DND-41 (cell line): Measurements from ENCODE around the gene TUBA1C.

Source experiments
- ATAC-seq: fragments of 200-7000 bp; cut with Tn5 transposase; 3 replicates; pipeline ENCODE4 v1.9.1; 2021; ENCODE audit warnings: low read depth; ENCODE audit not compliant: insufficient read depth
- DNase-seq: peaks from one replicate; pipeline ENCODE4 v3.0.0-alpha.2; 2020
- H2AFZ ChIP-seq: 2 replicates; pipeline ENCODE4 v1.6.0; 2012; ENCODE audit warnings: low read depth, low read length
- H3K27ac ChIP-seq: 2 replicates; pipeline ENCODE4 v1.5.1; 2012; ENCODE audit warnings: low read length, inconsistent platforms
- H3K27me3 ChIP-seq: fragments of 200-600 bp; sonication (generic); 2 replicates; pipeline ENCODE4 v1.6.0; 2012; ENCODE audit warnings: low read length, mild to moderate bottlenecking, inconsistent platforms; ENCODE audit not compliant: insufficient read depth, poor library complexity
- H3K36me3 ChIP-seq: 2 replicates; pipeline ENCODE4 v1.5.1; 2012; ENCODE audit warnings: low read length, inconsistent platforms; ENCODE audit not compliant: insufficient read depth
- H3K4me1 ChIP-seq: 2 replicates; pipeline ENCODE4 v1.5.1; 2012; ENCODE audit warnings: mild to moderate bottlenecking, low read length; ENCODE audit not compliant: insufficient read depth
- H3K4me2 ChIP-seq: 2 replicates; pipeline ENCODE4 v1.6.0; 2012; ENCODE audit warnings: mild to moderate bottlenecking, moderate library complexity, low read length, inconsistent platforms; ENCODE audit not compliant: insufficient read depth
- H3K4me3 ChIP-seq, 2 experiments: fragments of 200-600 bp in 1 of 2; shearing (Covaris generic) in 1 of 2; 2 replicates each; pipeline ENCODE4 v1.5.1; 2012 to 2016; ENCODE audit warnings: inconsistent platforms in 2 of 2, low read length in 2 of 2, mild to moderate bottlenecking in 2 of 2, low read depth in 1 of 2, moderate library complexity in 1 of 2
- H3K79me2 ChIP-seq: 2 replicates; pipeline ENCODE4 v1.6.0; 2012; ENCODE audit warnings: low read length, inconsistent platforms; ENCODE audit not compliant: insufficient read depth
- H3K9ac ChIP-seq: 2 replicates; pipeline ENCODE4 v1.6.0; 2012; ENCODE audit warnings: low read depth, mild to moderate bottlenecking, inconsistent platforms, low read length, moderate library complexity
- H3K9me3 ChIP-seq: 2 replicates; pipeline ENCODE4 v1.5.1; 2012; ENCODE audit warnings: low read length, moderate library complexity, mild to moderate bottlenecking, inconsistent platforms; ENCODE audit not compliant: insufficient read depth, severe bottlenecking
- H4K20me1 ChIP-seq: 2 replicates; pipeline ENCODE4 v1.6.0; 2012; ENCODE audit warnings: low read length; ENCODE audit not compliant: insufficient read depth
- EZH2 ChIP-seq: IDR thresholded peaks from 3 replicates; pipeline ENCODE4 v1.6.1; 2012; ENCODE audit warnings: borderline replicate concordance, low read depth, mild to moderate bottlenecking, moderate library complexity, low read length, inconsistent platforms; ENCODE audit not compliant: severe bottlenecking
- TF ChIP-seq, protein P1 (sequence below): IDR thresholded peaks from 2 replicates; pipeline ENCODE4 v1.5.1; 2012; ENCODE audit warnings: borderline replicate concordance, low read length, moderate library complexity, mild to moderate bottlenecking; ENCODE audit not compliant: poor library complexity, severe bottlenecking; ENCODE audit errors: extremely low read depth

The TUBA1C gene

DNA sequence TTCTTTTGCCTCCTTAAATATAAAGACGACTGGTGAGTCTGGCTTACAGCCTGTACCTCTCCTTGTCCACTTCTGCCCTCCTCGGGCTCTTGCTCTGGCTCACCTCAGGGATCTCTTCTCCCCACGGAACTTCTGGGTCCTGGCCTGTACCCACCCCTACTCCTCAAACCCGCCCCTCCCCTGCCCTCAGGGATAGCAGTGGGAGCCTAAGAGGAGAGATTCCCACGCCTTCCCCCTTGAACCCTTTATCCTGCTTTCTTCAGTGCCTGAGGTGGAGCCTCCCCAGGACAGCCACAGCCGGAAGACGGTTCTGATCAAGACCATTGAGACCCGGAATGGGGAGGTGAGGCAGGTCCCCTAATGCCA is 32.8 kb downstream of the TUBA1C start:
- Histone ChIP-seq H3K27ac (no peak overlapping the region), H2AFZ (no peak overlapping the region), H3K36me3 (no peaks in the 10 kb centered on the region), H3K9ac (no peak overlapping the region), H3K4me3 (no peak overlapping the region), H3K27me3 (peaks cover 4% of the 10 kb centered on the region), H3K4me1 (peaks cover 6% of the 10 kb centered on the region), H3K9me3 (no peaks in the 10 kb centered on the region), H4K20me1 (no peaks in the 10 kb centered on the region; the same call in 1 of the 2 replicates), H3K79me2 (no peaks in the 10 kb centered on the region), H3K4me2 (no peak overlapping the region)
- DNase-seq (no peak), ATAC-seq (no peak)
- TF ChIP-seq, protein P1, sequence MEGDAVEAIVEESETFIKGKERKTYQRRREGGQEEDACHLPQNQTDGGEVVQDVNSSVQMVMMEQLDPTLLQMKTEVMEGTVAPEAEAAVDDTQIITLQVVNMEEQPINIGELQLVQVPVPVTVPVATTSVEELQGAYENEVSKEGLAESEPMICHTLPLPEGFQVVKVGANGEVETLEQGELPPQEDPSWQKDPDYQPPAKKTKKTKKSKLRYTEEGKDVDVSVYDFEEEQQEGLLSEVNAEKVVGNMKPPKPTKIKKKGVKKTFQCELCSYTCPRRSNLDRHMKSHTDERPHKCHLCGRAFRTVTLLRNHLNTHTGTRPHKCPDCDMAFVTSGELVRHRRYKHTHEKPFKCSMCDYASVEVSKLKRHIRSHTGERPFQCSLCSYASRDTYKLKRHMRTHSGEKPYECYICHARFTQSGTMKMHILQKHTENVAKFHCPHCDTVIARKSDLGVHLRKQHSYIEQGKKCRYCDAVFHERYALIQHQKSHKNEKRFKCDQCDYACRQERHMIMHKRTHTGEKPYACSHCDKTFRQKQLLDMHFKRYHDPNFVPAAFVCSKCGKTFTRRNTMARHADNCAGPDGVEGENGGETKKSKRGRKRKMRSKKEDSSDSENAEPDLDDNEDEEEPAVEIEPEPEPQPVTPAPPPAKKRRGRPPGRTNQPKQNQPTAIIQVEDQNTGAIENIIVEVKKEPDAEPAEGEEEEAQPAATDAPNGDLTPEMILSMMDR, result no peak
- no peak for TF ChIP-seq EZH2

DNA sequence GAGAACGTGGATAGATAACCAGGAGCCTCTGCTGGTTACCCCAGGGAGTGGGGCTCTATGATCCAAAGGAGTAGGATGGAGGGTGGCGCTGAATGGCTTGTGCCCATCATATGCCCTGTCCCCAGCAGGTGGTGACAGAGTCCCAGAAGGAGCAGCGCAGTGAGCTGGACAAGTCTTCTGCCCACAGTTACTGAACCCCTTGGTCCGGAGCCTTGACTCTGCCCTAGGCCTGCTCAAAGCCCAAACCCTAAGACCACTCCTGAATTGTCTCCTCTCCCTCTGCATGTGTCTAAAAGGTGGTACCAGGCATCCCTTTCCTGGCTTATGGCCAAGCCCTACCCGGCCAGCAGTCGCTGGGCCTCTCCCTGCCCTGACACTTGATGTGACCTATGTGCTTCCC is 33.3 kb downstream of the TUBA1C start:
- no peak overlapping the region for H3K27ac ChIP-seq
- H3K27me3 ChIP-seq, result peaks cover 4% of the 10 kb centered on the region
- H3K4me2 ChIP-seq, result no peak overlapping the region
- no peak overlapping the region for H3K9ac ChIP-seq
- no peaks in the 10 kb centered on the region for H3K9me3 ChIP-seq
- TF ChIP-seq, protein P1, result peak; percentile 47
- TF ChIP-seq EZH2, result no peak
- H3K36me3 ChIP-seq, result no peaks in the 10 kb centered on the region
- no peak overlapping the region for H3K4me3 ChIP-seq
- no peaks in the 10 kb centered on the region for H3K79me2 ChIP-seq
- H2AFZ ChIP-seq, result no peak overlapping the region
- ATAC-seq, result peak; percentile 38; the same call in 1 of the 3 replicates
- no peaks in the 10 kb centered on the region; the same call in 1 of the 2 replicates for H4K20me1 ChIP-seq
- peaks cover 6% of the 10 kb centered on the region for H3K4me1 ChIP-seq
- DNase-seq, result no peak

DNA sequence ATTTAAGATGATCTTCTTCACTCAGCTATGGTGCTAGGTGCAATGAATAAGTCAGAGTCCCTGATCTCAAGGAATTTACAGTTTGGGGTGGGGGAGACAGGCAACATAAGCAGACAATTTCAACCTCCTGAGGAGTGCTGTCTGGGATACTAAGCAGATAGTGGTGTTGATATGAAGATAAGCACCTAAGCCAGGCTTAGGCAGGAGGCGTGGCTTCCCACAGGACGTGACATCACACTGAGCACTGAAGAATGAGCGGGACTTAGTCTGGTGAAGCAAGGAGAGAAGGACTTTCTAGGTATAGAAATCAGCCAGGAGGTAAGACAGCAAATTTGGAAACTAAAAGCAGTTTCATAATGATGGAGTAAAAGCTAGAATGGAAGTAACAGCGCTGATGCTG is 36.9 kb downstream of the TUBA1C start:
- H3K27ac ChIP-seq, result no peak overlapping the region
- TF ChIP-seq, protein P1, result no peak
- no peak for TF ChIP-seq EZH2
- ATAC-seq (peak; percentile 89), DNase-seq (peak; percentile 59)
- no peaks in the 10 kb centered on the region for H3K36me3 ChIP-seq
- no peaks in the 10 kb centered on the region for H3K9me3 ChIP-seq
- H3K79me2 ChIP-seq, result no peaks in the 10 kb centered on the region
- no peaks in the 10 kb centered on the region for H3K27me3 ChIP-seq
- peaks cover 6% of the 10 kb centered on the region for H3K4me1 ChIP-seq
- H3K9ac ChIP-seq, result no peak overlapping the region
- peak overlapping the region; percentile 71 for H2AFZ ChIP-seq
- 0 out of 4 replicates have a peak overlapping the region, but pooled peaks of 1 of the 2 experiments have one; percentile 21 for H3K4me3 ChIP-seq
- H3K4me2 ChIP-seq, result peak overlapping the region; percentile 43; the same call in 1 of the 2 replicates
- H4K20me1 ChIP-seq, result no peaks in the 10 kb centered on the region

DNA sequence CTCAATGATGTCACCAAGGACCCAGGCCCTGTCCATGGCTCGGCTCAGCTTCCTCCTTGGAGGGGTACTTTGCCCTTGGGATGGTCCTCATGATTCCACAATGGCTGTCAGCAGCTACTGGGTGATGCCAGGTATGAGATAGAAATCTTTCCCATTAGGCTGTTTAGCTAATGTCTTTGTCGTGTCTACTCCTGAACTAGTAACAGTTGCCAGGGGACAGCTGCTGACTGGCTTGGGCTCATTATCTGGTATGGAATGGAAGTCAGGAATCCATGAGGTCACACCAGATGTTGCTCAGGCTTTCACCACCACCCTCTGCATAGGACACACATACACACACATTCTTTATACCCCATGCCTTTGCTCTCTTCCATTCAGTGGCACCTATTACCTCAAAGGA is 39.3 kb downstream of the TUBA1C start:
- no peaks in the 10 kb centered on the region for H3K79me2 ChIP-seq
- no peak for DNase-seq

More for the DNA sequence above, 39.3 kb downstream of the TUBA1C start:
- TF ChIP-seq, protein P1, result no peak
- TF ChIP-seq EZH2, result no peak
- Histone ChIP-seq H3K4me2 (no peak overlapping the region), H4K20me1 (no peaks in the 10 kb centered on the region), H3K4me3 (no peak overlapping the region), H3K36me3 (no peaks in the 10 kb centered on the region), H3K27me3 (no peaks in the 10 kb centered on the region), H3K27ac (no peak overlapping the region), H3K9ac (no peak overlapping the region), H3K4me1 (peaks cover 6% of the 10 kb centered on the region), H2AFZ (no peak overlapping the region), H3K9me3 (no peaks in the 10 kb centered on the region)
- ATAC-seq, result no peak
